Caco-2 (cell line): ENCODE results near the gene TTLL11. TPM values are rescaled to one million over a fixed set of nuclear protein-coding genes. Genes with fewer than 3 reads are reported as not detected.

ENCODE experiments used
- BruUV-seq: library from RNA; stranded (reverse); fragments of 400-500 nt; replicated peaks from 2 replicates; lab custom pipeline; 2021; lab: Mats Ljungman, UMichigan
- CTCF ChIA-PET: fragments of 300-600 bp; sonication (Branson Sonifier 250); formaldehyde crosslinking; loops from one replicate; lab custom pipeline; 2022; ENCODE audit warnings: antibody characterized with exemption; lab: Charles Lee
- POLR2A ChIA-PET: fragments of 300-600 bp; sonication (Branson Sonifier 250); formaldehyde crosslinking; loops from one replicate; lab custom pipeline; 2022; ENCODE audit warnings: antibody characterized with exemption; lab: Charles Lee
- DNase-seq, 2 experiments: peaks; one replicate each; pipeline versions ENCODE4 v3.0.0 to v3.0.0-alpha.2; 2020 to 2022
- H3K27me3 ChIP-seq: replicated peaks from 2 replicates; pipeline ENCODE4 v1.6.0; 2011; ENCODE audit warnings: low read length; ENCODE audit not compliant: control insufficient read depth, insufficient read depth
- H3K36me3 ChIP-seq: 2 replicates; pipeline ENCODE4 v1.5.1; 2011; ENCODE audit warnings: low read length; ENCODE audit not compliant: control insufficient read depth, insufficient read depth
- H3K4me1 ChIP-seq: fragments of 250-450 bp; sonication (Bioruptor Pico); 2 replicates; pipeline ENCODE4 v1.5.1; 2020; ENCODE audit warnings: mild to moderate bottlenecking
- H3K4me3 ChIP-seq: 2 replicates; pipeline ENCODE4 v1.5.1; 2011; ENCODE audit warnings: low read depth, mild to moderate bottlenecking, control low read depth, low read length
- H3K9me3 ChIP-seq: fragments of 250-450 bp; sonication (Bioruptor Pico); 2 replicates; pipeline ENCODE4 v1.5.1; 2020; ENCODE audit warnings: mild to moderate bottlenecking, moderate library complexity
- H3K27ac Mint-ChIP-seq: one replicate; pipeline ENCODE4 v1.8.0; 2022; ENCODE audit warnings: mixed read lengths; ENCODE audit not compliant: unreplicated experiment
- H3K27me3 Mint-ChIP-seq: one replicate; pipeline ENCODE4 v1.8.0; 2022; ENCODE audit warnings: mixed read lengths; ENCODE audit not compliant: insufficient read depth, unreplicated experiment
- H3K36me3 Mint-ChIP-seq: one replicate; pipeline ENCODE4 v1.8.0; 2022; ENCODE audit warnings: mild to moderate bottlenecking, mixed read lengths; ENCODE audit not compliant: insufficient read depth, unreplicated experiment
- H3K4me1 Mint-ChIP-seq: one replicate; pipeline ENCODE4 v1.8.0; 2022; ENCODE audit warnings: low read depth, mixed read lengths; ENCODE audit not compliant: unreplicated experiment
- H3K4me3 Mint-ChIP-seq: one replicate; pipeline ENCODE4 v1.8.0; 2022; ENCODE audit warnings: mild to moderate bottlenecking, moderate library complexity, mixed read lengths; ENCODE audit not compliant: unreplicated experiment
- H3K9me3 Mint-ChIP-seq: one replicate; pipeline ENCODE4 v1.8.0; 2022; ENCODE audit warnings: mixed read lengths; ENCODE audit not compliant: unreplicated experiment
- intact Hi-C: fragments of 100-400 bp; cut with micrococcal nuclease; formaldehyde crosslinking; loops from one replicate; pipeline ENCODE4 v1.10.0; 2022; ENCODE audit not compliant: unreplicated experiment
- total RNA-seq: library from RNA; stranded (reverse); gene quantifications from 2 replicates; pipeline ENCODE4 v1.2.3, GENCODE V29; 2022
- TF ChIP-seq, protein P1 (sequence below), 2 experiments: fragments of 200-600 bp in 1 of 2; IDR thresholded peaks; 1 replicate in 1 of 2; 2 replicates in 1 of 2; pipeline versions ENCODE4 v1.5.1 to v1.8.0; 2011 to 2022; ENCODE audit warnings: antibody characterized with exemption in 1 of 2, control low read depth in 1 of 2, inconsistent platforms in 1 of 2, low read depth in 1 of 2, low read length in 1 of 2, mild to moderate bottlenecking in 1 of 2, moderate library complexity in 1 of 2; ENCODE audit not compliant: insufficient read depth in 1 of 2, severe bottlenecking in 1 of 2, unreplicated experiment in 1 of 2

The TTLL11 gene
- total RNA-seq, 1 experiment from 2014 or later, result 4.4 TPM

DNA sequence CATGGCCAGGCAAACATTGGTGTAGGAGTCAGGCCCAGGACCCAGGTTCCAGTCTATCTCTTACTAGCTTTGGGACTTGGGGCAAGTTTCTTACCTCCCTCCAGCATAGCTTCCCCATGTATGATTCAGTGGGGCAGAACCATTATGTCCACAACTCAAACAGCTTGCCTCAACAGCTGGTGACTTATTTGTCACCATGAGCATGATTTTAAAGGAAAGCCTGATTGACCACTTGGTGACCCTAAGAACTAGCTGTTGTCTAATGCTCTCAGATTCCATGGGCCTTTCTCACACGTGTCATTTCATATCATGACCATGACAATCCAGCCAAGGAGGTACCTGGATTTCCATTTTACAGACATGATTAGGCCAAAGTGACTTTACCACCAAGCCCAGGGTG, 126.4 kb downstream of the TTLL11 start:
- ChIA-PET CTCF (no interaction called here), POLR2A (no interaction called here)
- Mint-ChIP-seq H3K36me3 (no peaks in the 10 kb centered on the region), H3K27me3 (peaks cover 5% of the 10 kb centered on the region), H3K9me3 (no peaks in the 10 kb centered on the region), H3K27ac (no peak overlapping the region), H3K4me1 (no peaks in the 10 kb centered on the region), H3K4me3 (no peak overlapping the region)
- DNase-seq, result no peak
- BruUV-seq, result no TSS peak
- TF ChIP-seq, protein P1, sequence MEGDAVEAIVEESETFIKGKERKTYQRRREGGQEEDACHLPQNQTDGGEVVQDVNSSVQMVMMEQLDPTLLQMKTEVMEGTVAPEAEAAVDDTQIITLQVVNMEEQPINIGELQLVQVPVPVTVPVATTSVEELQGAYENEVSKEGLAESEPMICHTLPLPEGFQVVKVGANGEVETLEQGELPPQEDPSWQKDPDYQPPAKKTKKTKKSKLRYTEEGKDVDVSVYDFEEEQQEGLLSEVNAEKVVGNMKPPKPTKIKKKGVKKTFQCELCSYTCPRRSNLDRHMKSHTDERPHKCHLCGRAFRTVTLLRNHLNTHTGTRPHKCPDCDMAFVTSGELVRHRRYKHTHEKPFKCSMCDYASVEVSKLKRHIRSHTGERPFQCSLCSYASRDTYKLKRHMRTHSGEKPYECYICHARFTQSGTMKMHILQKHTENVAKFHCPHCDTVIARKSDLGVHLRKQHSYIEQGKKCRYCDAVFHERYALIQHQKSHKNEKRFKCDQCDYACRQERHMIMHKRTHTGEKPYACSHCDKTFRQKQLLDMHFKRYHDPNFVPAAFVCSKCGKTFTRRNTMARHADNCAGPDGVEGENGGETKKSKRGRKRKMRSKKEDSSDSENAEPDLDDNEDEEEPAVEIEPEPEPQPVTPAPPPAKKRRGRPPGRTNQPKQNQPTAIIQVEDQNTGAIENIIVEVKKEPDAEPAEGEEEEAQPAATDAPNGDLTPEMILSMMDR (IDR thresholded peaks at IDR 0.05; ENCODE audit: insufficient read depth in 1 of 2, low read depth in 1 of 2, low read length in 1 of 2, severe bottlenecking in 1 of 2, unreplicated experiment in 1 of 2), result no peak
- Histone ChIP-seq H3K27me3 (no peaks in the 10 kb centered on the region), H3K4me1 (no peaks in the 10 kb centered on the region), H3K9me3 (no peaks in the 10 kb centered on the region), H3K4me3 (no peak overlapping the region), H3K36me3 (no peaks in the 10 kb centered on the region)
- intact Hi-C loops, result no loop called here

DNA sequence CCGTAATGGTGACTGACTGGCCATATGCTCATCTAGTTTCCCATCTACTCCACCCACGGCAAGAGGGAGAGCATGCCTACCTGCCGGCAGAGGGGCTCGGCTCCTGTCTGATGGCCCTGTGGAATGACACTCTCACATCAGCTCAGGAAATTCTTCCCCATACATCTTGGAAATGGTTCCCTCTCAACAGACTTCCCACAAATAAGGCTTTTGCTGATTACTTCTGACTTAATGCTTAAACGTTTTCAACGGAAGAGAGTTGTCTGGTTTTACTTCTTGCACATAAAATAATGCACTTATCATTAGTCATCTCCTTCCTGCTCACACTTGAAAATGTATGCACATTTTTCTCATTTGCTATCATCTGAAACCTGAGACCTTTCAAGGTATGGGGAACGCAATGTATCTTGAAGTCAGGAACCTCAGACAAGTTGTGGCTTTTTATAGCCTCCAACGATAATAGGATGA, 129.5 kb downstream of the TTLL11 start:
- H3K4me3 Mint-ChIP-seq, result no peak overlapping the region
- TF ChIP-seq, protein P1 (IDR thresholded peaks at IDR 0.05; ENCODE audit: insufficient read depth in 1 of 2, low read depth in 1 of 2, low read length in 1 of 2, severe bottlenecking in 1 of 2, unreplicated experiment in 1 of 2), result no peak
- Histone ChIP-seq H3K27me3 (no peaks in the 10 kb centered on the region), H3K9me3 (no peaks in the 10 kb centered on the region), H3K4me1 (no peaks in the 10 kb centered on the region), H3K4me3 (no peak overlapping the region), H3K36me3 (no peaks in the 10 kb centered on the region)
- no peaks in the 10 kb centered on the region for H3K4me1 Mint-ChIP-seq
- no peaks in the 10 kb centered on the region for H3K9me3 Mint-ChIP-seq
- BruUV-seq, result no TSS peak
- H3K36me3 Mint-ChIP-seq, result no peaks in the 10 kb centered on the region
- no peak for DNase-seq
- peaks cover 8% of the 10 kb centered on the region for H3K27me3 Mint-ChIP-seq
- H3K27ac Mint-ChIP-seq, result no peak overlapping the region
- CTCF ChIA-PET, result no interaction called here
- intact Hi-C loops, result no loop called here
- POLR2A ChIA-PET, result no interaction called here

DNA sequence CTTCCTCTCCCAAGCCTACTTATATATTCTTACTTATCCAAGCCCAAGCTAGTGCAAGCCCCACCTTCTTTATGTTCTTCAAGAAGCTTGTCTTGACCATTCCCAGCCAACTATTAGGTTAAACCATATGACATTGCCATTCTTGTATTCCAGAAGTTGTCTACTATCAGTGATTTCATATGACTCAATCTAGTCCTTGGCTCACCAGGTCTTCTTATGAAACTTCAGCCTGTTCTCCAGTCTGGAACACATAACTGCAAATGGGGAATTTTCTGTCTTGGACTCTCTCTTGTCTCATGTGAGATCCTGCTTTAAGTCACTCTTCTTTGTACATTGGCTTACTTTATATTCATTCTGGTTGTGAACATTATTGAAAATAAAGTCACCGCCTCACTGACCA, 130.7 kb downstream of the TTLL11 start:
- Mint-ChIP-seq H3K27me3 (peaks cover 8% of the 10 kb centered on the region), H3K4me1 (no peaks in the 10 kb centered on the region), H3K36me3 (no peaks in the 10 kb centered on the region), H3K4me3 (no peak overlapping the region), H3K27ac (no peak overlapping the region), H3K9me3 (no peaks in the 10 kb centered on the region)
- intact Hi-C loops, result no loop called here
- POLR2A ChIA-PET, result no interaction called here
- Histone ChIP-seq H3K36me3 (no peaks in the 10 kb centered on the region), H3K4me1 (no peaks in the 10 kb centered on the region), H3K9me3 (no peaks in the 10 kb centered on the region), H3K4me3 (no peak overlapping the region), H3K27me3 (no peaks in the 10 kb centered on the region)
- TF ChIP-seq, protein P1 (IDR thresholded peaks at IDR 0.05; ENCODE audit: insufficient read depth in 1 of 2, low read depth in 1 of 2, low read length in 1 of 2, severe bottlenecking in 1 of 2, unreplicated experiment in 1 of 2), result no peak
- CTCF ChIA-PET, result no interaction called here
- DNase-seq, result no peak
- no TSS peak for BruUV-seq
